Tibial artery (tissue), 4 donors: ENCODE measurements around the gene TRIM33.

Experiments
- DNase-seq, 2 donors: peaks; one replicate each; pipeline ENCODE4 v3.0.0-alpha.2; 2019
- H3K27ac ChIP-seq, 2 donors: fragments of 200-600 bp; sonication (generic) in 1 of 2; 1 replicate in 1 of 2; 2 replicates in 1 of 2; pipeline ENCODE4 v1.5.1; 2018 to 2019; ENCODE audit warnings: mild to moderate bottlenecking in 1 of 2
- H3K27me3 ChIP-seq, 2 donors: fragments of 200-600 bp; sonication (generic) in 1 of 2; one replicate each; pipeline versions ENCODE4 v1.5.1 to v1.6.0; 2016 to 2019
- H3K36me3 ChIP-seq, 3 donors: fragments of 200-600 bp; sonication (generic) in 2 of 3; one replicate each; pipeline ENCODE4 v1.5.1; 2016 to 2019; ENCODE audit warnings: mild to moderate bottlenecking in 2 of 3
- H3K4me1 ChIP-seq, 4 donors: fragments of 200-600 bp; sonication (generic) in 2 of 4; 1 replicate in 3 of 4; 2 replicates in 1 of 4; pipeline ENCODE4 v1.5.1; 2016 to 2019
- H3K4me3 ChIP-seq, 2 donors: fragments of 200-600 bp; sonication (generic) in 1 of 2; 1 replicate in 1 of 2; 2 replicates in 1 of 2; pipeline ENCODE4 v1.5.1; 2018 to 2019; ENCODE audit warnings: mild to moderate bottlenecking in 2 of 2
- H3K9me3 ChIP-seq, 3 donors: fragments of 200-600 bp; sonication (generic) in 1 of 3; one replicate each; pipeline ENCODE4 v1.5.1; 2016 to 2019
- intact Hi-C: fragments of 100-400 bp; cut with DNase I; formaldehyde crosslinking; loops from one replicate; pipeline ENCODE4 v1.15.0; 2023; ENCODE audit warnings: low total_unique reads
- TF ChIP-seq, protein P1 (sequence below), 2 experiments: fragments of 200-600 bp in 1 of 2; fragments of 450-650 bp in 1 of 2; IDR thresholded peaks; one replicate each; pipeline ENCODE4 v1.5.1; 2017 to 2019; ENCODE audit warnings: antibody characterized with exemption in 2 of 2, mild to moderate bottlenecking in 1 of 2, moderate library complexity in 1 of 2

TRIM33 gene

DNA sequence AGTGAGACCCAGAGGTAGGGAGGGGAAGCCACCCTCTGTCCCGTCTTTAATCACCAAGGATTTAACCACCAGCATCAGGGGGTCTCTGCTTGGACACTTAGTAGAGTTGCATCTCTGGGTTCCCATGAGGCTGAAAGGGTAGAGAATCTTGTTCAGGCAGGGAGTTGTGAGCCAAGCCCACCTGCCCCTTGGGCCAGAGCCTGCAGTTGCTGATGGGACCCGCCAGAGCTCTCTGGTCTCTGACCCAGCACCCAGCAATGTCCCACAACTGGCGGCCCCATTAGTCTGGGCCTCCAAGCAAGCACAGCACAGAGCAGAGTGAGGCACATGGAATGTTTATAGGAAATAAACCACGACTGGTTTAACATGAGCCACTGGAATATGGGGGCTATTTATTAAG, 166.3 kb downstream of the TRIM33 start:
- Histone ChIP-seq H3K4me3 (no peak overlapping the region), H3K27me3 (no peaks in the 10 kb centered on the region), H3K9me3 (no peaks in the 10 kb centered on the region), H3K4me1 (peaks cover 0 to 11% (median 8%) of the 10 kb centered on the region in 4 donors), H3K36me3 (no peaks in the 10 kb centered on the region), H3K27ac (no peak overlapping the region)
- TF ChIP-seq, protein P1, sequence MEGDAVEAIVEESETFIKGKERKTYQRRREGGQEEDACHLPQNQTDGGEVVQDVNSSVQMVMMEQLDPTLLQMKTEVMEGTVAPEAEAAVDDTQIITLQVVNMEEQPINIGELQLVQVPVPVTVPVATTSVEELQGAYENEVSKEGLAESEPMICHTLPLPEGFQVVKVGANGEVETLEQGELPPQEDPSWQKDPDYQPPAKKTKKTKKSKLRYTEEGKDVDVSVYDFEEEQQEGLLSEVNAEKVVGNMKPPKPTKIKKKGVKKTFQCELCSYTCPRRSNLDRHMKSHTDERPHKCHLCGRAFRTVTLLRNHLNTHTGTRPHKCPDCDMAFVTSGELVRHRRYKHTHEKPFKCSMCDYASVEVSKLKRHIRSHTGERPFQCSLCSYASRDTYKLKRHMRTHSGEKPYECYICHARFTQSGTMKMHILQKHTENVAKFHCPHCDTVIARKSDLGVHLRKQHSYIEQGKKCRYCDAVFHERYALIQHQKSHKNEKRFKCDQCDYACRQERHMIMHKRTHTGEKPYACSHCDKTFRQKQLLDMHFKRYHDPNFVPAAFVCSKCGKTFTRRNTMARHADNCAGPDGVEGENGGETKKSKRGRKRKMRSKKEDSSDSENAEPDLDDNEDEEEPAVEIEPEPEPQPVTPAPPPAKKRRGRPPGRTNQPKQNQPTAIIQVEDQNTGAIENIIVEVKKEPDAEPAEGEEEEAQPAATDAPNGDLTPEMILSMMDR (IDR thresholded peaks at IDR 0.05), result no peak
- intact Hi-C loops, result no loop called here
- no peak for DNase-seq
